Ovary (tissue), 10 donors: ENCODE measurements around the gene PES1. TPM values are rescaled to one million over a fixed set of nuclear protein-coding genes. Genes with fewer than 3 reads are reported as not detected.
A peak's percentile ranks its signal among the peaks of the same experiment; 100 is the strongest.

ENCODE experiments used
- DNase-seq, 5 donors: peaks; one replicate each; pipeline ENCODE4 v3.0.0-alpha.2; 2019 to 2020
- H3K27ac ChIP-seq, 2 donors: fragments of 200-600 bp; one replicate each; pipeline versions ENCODE4 v1.5.1 to v1.8.0; 2019 to 2022
- H3K27me3 ChIP-seq: fragments of 200-600 bp; one replicate; pipeline ENCODE4 v1.8.0; 2022
- H3K36me3 ChIP-seq: fragments of 200-600 bp; sonication (generic); one replicate; pipeline ENCODE4 v1.5.1; 2019
- H3K4me1 ChIP-seq: one replicate; pipeline ENCODE4 v1.8.1; 2013; ENCODE audit warnings: mild to moderate bottlenecking, moderate library complexity; ENCODE audit not compliant: insufficient read depth
- H3K4me3 ChIP-seq: fragments of 200-600 bp; sonication (generic); one replicate; pipeline ENCODE4 v1.5.1; 2017
- H3K9me3 ChIP-seq, 2 donors: fragments of 200-600 bp in 1 of 2; sonication (generic) in 1 of 2; one replicate each; pipeline versions ENCODE4 v1.5.1 to v1.8.1; 2013 to 2019; ENCODE audit warnings: mild to moderate bottlenecking in 1 of 2, moderate library complexity in 1 of 2
- EP300 ChIP-seq: sonication (generic); formaldehyde crosslinking; IDR thresholded peaks from one replicate; pipeline ENCODE4 v1.6.1; 2017; ENCODE audit warnings: antibody characterized with exemption
- POLR2A ChIP-seq: fragments of 450-650 bp; IDR thresholded peaks from one replicate; pipeline ENCODE4 v1.6.1; 2017; ENCODE audit warnings: antibody characterized with exemption, mild to moderate bottlenecking, moderate library complexity
- WGBS, 3 donors: extraction: QIAGEN DNeasy Blood & Tissue Kit in 1 of 3; methylation state at CpG; one replicate each; pipeline versions ENCODE4 v1.1.5 to v1.1.7; 2013 to 2017; 5-methylcytosine and 5-hydroxymethylcytosine counted together
- intact Hi-C, 4 donors: fragments of 100-400 bp; cut with DNase I; formaldehyde crosslinking; loops; one replicate each; pipeline versions ENCODE4 v1.11.0 to v1.15.1; 2022 to 2023
- long read RNA-seq, 3 donors: library from polyadenylated mRNA in 2 of 3; unstranded in 2 of 3; transcript quantifications; one replicate each; pipeline ENCODE4 v2.0.0 and lab custom pipeline, GENCODE V29; 2021 to 2026
- polyA plus RNA-seq, 2 donors: library from polyadenylated mRNA; stranded (reverse); fragments of 200-250 nt in 1 of 2; fragments of 350-450 nt in 1 of 2; fragmentation: Illumina TruSeq in 1 of 2; extraction: RNeasy Lipid Tissue Mini Kit (QIAGEN cat#74804) in 1 of 2; gene quantifications; one replicate each; pipeline ENCODE4 v1.2.3, GENCODE V29; 2013 to 2014
- total RNA-seq, 7 donors: library from RNA; depleted of rRNA in 2 of 7; stranded (reverse); fragments of >200 nt in 2 of 7; fragmentation: NEBNext Ultra II Directional in 3 of 7; extraction: Animal tissue kit (Norgen Biotek cat#: 25700) in 3 of 7; gene quantifications; one replicate each; pipeline versions ENCODE4 v1.1.0 to v1.2.4, GENCODE V29; 2016 to 2023
- TF ChIP-seq, protein P1 (sequence below), 3 donors: fragments of 450-650 bp in 2 of 3; fragments of 200-600 bp in 1 of 3; IDR thresholded peaks; one replicate each; pipeline versions ENCODE4 v1.5.1 to v1.8.0; 2016 to 2022; ENCODE audit warnings: antibody characterized with exemption in 3 of 3, mild to moderate bottlenecking in 1 of 3
- donor health status: DM: no; HTN: no; CAD: no; lungs with moderate emphysema.
- donor health status: DM: no; HTN: no; CAD: no.
- donor health status: Bipolar disorder and iron deficiency.
- donor health status: DM: yes; HTN: yes; CAD: no.
- donor health status: DM: no; HTN: no; CAD: no.
- donor health status: DM: yes; HTN: yes; CAD: no.

Gene PES1
- total RNA-seq (10 to 100 TPM; 29.0 to 82.3 (median 63.7) TPM), polyA plus RNA-seq (10 to 100 TPM; 50.1 to 62.5 TPM)
- long read RNA-seq, donor 1, transcript PES1-202 (15 exons, 2,295 nt) = major isoform, 84 of 152 reads
- long read RNA-seq, donor 1, partial matches to known transcripts = 47 of 152 reads
- long read RNA-seq, donor 1, other reads (novel, unspliced or antisense) = 14 of 152 reads
- long read RNA-seq, donor 2, transcript PES1-202 (15 exons, 2,295 nt) = major isoform, 23 of 35 reads
- long read RNA-seq, donor 2, partial matches to known transcripts = 11 of 35 reads
- long read RNA-seq, donor 2, other reads (novel, unspliced or antisense) = 0 of 35 reads
- long read RNA-seq, donor 3, transcript PES1-202 (15 exons, 2,295 nt) = major isoform, 38 of 78 reads
- long read RNA-seq, donor 3, partial matches to known transcripts = 25 of 78 reads
- long read RNA-seq, donor 3, other reads (novel, unspliced or antisense) = 14 of 78 reads

DNA sequence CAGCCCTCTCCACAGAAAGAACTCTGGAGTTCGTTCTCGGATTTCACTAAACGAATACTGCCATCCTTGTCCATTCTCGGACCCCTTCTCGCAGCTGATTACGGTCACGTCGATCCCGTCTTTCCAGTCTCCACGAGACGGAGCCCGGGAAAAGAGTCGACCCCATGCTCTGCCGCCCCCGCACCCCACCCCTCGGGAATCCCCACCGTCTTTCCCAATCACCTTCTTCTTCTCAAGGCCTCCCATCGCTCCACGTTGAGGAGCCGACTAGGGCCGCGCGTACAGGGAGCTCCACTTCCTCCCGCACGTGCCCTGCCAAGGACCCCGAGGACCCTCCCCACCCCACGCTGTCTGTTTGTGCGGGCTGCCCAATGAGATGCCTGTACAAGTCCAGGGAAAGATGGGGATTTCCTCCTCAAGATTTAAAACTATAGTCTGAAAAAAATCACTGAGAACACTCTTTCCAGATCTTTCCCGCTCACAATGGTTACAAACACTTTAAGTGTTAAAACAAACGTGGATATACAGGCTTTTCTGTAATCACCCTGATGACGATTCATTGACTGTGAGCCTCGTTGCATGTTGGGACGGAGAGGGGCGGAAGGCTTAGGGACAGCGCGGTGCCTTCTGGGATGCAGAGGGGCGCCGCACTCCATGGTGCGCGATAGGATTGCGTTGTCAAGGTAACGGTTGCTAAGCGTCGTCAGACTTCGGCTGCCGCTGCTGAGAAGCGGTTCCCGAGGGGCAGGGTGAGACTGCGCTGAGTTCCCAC is at the start of gene PES1:
Gene PES1, minus strand, starts transcription at position 323 of the 772 bp plus-strand sequence. Its CDS starts 77 bp downstream, at position 246.
- WGBS, 3 donors = 0 to 1% (median 0%) methylated on average over 49 of the region's 49 CpGs
- H3K27ac ChIP-seq = peak within 1 kb of the TSS in 1 of 2 donors; percentile 74
- peak within 1 kb of the TSS; percentile 91 for H3K4me3 ChIP-seq
- peaks cover 9% of the 10 kb centered on the region for H3K4me1 ChIP-seq
- H3K36me3 ChIP-seq = no peaks in the 10 kb centered on the region
- H3K27me3 ChIP-seq = no peaks in the 10 kb centered on the region
- intact Hi-C loops = loop anchor here in 1 of 4 donors (10.0 kb wide), 1 partner anchor 167 kb away; the partner anchor contains the start of gene MTFP1
- DNase-seq = peak; percentile 94 to 97 (median 96)
- TF ChIP-seq EP300 (no peak), POLR2A (peak; percentile 23)
- TF ChIP-seq, protein P1, sequence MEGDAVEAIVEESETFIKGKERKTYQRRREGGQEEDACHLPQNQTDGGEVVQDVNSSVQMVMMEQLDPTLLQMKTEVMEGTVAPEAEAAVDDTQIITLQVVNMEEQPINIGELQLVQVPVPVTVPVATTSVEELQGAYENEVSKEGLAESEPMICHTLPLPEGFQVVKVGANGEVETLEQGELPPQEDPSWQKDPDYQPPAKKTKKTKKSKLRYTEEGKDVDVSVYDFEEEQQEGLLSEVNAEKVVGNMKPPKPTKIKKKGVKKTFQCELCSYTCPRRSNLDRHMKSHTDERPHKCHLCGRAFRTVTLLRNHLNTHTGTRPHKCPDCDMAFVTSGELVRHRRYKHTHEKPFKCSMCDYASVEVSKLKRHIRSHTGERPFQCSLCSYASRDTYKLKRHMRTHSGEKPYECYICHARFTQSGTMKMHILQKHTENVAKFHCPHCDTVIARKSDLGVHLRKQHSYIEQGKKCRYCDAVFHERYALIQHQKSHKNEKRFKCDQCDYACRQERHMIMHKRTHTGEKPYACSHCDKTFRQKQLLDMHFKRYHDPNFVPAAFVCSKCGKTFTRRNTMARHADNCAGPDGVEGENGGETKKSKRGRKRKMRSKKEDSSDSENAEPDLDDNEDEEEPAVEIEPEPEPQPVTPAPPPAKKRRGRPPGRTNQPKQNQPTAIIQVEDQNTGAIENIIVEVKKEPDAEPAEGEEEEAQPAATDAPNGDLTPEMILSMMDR (IDR thresholded peaks at IDR 0.05) = no peak
- H3K9me3 ChIP-seq = no peaks in the 10 kb centered on the region

DNA sequence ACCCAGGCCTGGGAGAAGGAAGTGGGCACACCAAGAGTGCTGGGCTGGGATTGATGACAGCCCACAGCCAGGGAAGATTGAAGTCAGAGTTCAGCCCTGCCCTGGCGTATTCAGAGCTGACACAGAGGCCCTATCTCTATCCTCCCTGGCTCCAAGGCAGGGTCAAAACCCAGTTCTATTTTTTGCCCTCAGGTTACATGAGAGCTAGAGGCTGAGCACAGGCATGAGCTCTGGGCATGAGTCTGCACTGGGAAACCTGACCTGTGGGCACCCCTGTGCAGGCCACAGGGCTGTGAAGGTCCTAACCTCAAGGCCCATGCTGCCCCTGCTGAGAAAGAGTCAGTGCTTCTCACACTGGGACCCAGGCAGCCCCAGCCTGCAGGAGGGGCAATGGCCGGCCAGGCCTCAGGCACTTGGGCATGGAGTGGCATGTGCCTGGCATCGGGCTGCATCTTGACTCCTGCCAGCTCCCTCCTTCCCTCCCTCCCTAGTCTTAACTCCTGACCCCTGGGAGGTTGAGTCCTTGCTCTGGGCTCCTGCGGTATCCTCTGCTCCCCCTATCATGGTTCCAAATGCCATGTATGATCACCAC is 49.2 kb upstream of the PES1 start:
- H3K27me3 ChIP-seq = no peaks in the 10 kb centered on the region
- H3K36me3 ChIP-seq = no peaks in the 10 kb centered on the region
- no peak overlapping the region for H3K27ac ChIP-seq
- WGBS, 3 donors = 93 to 94% (median 93%) methylated on average over 4 of the region's 4 CpGs
- intact Hi-C loops = loop anchor here in 1 of 4 donors (10.0 kb wide), 1 partner anchor 444 kb away; the partner anchor contains the start of gene SMTN
- no peaks in the 10 kb centered on the region for H3K9me3 ChIP-seq
- H3K4me1 ChIP-seq = peaks cover 17% of the 10 kb centered on the region
- TF ChIP-seq POLR2A (no peak), EP300 (no peak)
- TF ChIP-seq, protein P1 (IDR thresholded peaks at IDR 0.05) = no peak
- DNase-seq = no peak
- H3K4me3 ChIP-seq = no peak overlapping the region

DNA sequence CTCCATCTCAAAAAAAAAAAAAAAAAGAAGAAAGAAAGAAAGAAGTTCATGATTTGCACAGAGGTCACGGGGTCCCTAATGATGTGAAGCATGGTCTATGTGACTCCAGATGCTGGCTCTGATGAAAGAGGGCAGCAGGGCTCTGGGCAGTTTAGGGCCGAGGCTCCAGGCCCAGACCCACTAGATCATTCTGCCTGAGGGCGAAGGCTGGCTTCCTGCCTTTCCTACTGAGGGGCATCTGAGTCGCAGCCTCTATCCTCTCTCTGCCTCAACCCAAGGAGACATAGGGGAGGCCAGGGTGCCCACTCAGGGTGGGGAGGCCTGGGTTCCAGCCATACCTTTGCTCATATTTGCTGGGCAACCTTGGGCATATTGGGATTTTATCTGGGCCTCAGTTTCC is 48.7 kb upstream of the PES1 start:
- Histone ChIP-seq H3K27ac (no peak overlapping the region), H3K4me3 (no peak overlapping the region), H3K4me1 (peaks cover 17% of the 10 kb centered on the region), H3K36me3 (no peaks in the 10 kb centered on the region), H3K27me3 (no peaks in the 10 kb centered on the region), H3K9me3 (no peaks in the 10 kb centered on the region)
- TF ChIP-seq, protein P1 (IDR thresholded peaks at IDR 0.05) = no peak
- no peak for TF ChIP-seq EP300
- TF ChIP-seq POLR2A = no peak
- DNase-seq = no peak
- WGBS, 3 donors = 97 to 98% (median 98%) methylated on average over 4 of the region's 4 CpGs
- intact Hi-C loops = loop anchor here in 1 of 4 donors (10.0 kb wide), 1 partner anchor 444 kb away; the partner anchor contains the start of gene SMTN

DNA sequence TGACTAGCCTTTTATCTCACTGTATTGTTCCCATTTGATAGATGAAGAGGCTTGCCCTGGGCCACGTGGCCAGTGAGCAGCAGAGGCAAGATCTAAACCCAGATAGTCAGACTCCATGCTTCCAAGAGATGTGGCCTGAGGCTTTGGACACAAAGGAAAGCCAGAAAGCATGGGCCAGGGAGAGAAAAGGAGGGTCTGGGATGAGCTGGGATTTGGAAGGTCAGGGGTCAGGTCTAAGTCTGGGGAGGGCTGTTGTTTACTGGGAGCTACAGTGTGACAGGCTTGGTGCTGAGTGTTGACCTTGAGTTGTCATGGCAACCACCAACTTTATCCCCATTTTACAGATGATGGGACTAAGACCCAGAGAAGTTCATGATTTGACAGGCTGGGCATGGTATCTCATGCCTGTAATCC is 46.0 kb upstream of the PES1 start:
- TF ChIP-seq POLR2A (no peak), EP300 (no peak)
- TF ChIP-seq, protein P1 (IDR thresholded peaks at IDR 0.05) = no peak
- H3K36me3 ChIP-seq = no peaks in the 10 kb centered on the region
- H3K9me3 ChIP-seq = no peaks in the 10 kb centered on the region
- H3K4me3 ChIP-seq = no peak overlapping the region
- no peak for DNase-seq
- H3K27ac ChIP-seq = no peak overlapping the region
- intact Hi-C loops = loop anchor here in 3 of 4 donors (10.0 kb wide), 4 partner anchors 57 to 507 kb away; partner anchors contain the start of genes OSBP2 (in 1 of the 3) and PLA2G3 (in 1 of the 3)
- 56 to 75% (median 65%) methylated on average over 1 of the region's 1 CpG for WGBS, 3 donors
- H3K4me1 ChIP-seq = peaks cover 15% of the 10 kb centered on the region
- no peaks in the 10 kb centered on the region for H3K27me3 ChIP-seq
